Measurements from ENCODE around the gene AP3B1.

GRCh38 chr5:78050888-78051287, 243.6 kb downstream of the AP3B1 start:
- no peak for TF ChIP-seq CTCF (IDR thresholded peaks at IDR 0.05)
- TF ChIP-seq EZH2 (IDR thresholded peaks at IDR 0.05; ENCODE audit: borderline replicate concordance, insufficient read depth, low read depth, low read length, poor library complexity, severe bottlenecking), result no peak
